ENCODE results near the gene PHLPP2.

- TF ChIP-seq CTCF (IDR thresholded peaks at IDR 0.05): no peak
- TF ChIP-seq POLR2A (IDR thresholded peaks at IDR 0.05): no peak
- TF ChIP-seq POLR2AphosphoS5 (IDR thresholded peaks at IDR 0.05): no peak
Measured at GRCh38 chr16:71707199-71707598, 17.3 kb downstream of the PHLPP2 start.
